CD4-positive, alpha-beta T cell (primary cell): ENCODE results near the gene MX2. TPM values are rescaled to one million over a fixed set of nuclear protein-coding genes. Genes with fewer than 3 reads are reported as not detected.
"Not testable (repeated sequence)": the region's sequence is repeated elsewhere in the genome, so short reads cannot be mapped to it uniquely, and the experiment has no call there.

Experiments
- ATAC-seq: fragments of 200-7000 bp; cut with Tn5 transposase; one replicate; pipeline ENCODE4 v1.10.0; 2022; ENCODE audit warnings: mild to moderate bottlenecking; ENCODE audit not compliant: poor library complexity
- CTCF ChIA-PET: fragments of 350-600 bp; sonication (Branson Sonifier 250); formaldehyde crosslinking; loops from one replicate; lab custom pipeline; 2021; ENCODE audit warnings: antibody characterized with exemption, inconsistent platforms; lab: Charles Lee
- POLR2A ChIA-PET: fragments of 350-600 bp; sonication (Branson Sonifier 250); formaldehyde crosslinking; loops from one replicate; lab custom pipeline; 2021; ENCODE audit warnings: antibody characterized with exemption, inconsistent platforms; lab: Charles Lee
- DNase-seq, 14 experiments: peaks; one replicate each; pipeline ENCODE4 v3.0.0-alpha.2; 2013 to 2020; ENCODE audit warnings: mixed read lengths in 2 of 14
- H3K27ac ChIP-seq, 2 donors: one replicate each; pipeline versions ENCODE4 v1.5.1 to v1.7.0; 2013; ENCODE audit warnings: low read length in 2 of 2, low read depth in 1 of 2, mild to moderate bottlenecking in 1 of 2
- H3K27me3 ChIP-seq, 2 experiments: 1 replicate in 1 of 2; 2 replicates in 1 of 2; pipeline versions ENCODE4 v1.6.1 to v1.7.0; 2013; ENCODE audit warnings: low read length in 2 of 2, control low read depth in 1 of 2, mild to moderate bottlenecking in 1 of 2, moderate library complexity in 1 of 2; ENCODE audit not compliant: insufficient read depth in 2 of 2, control insufficient read depth in 1 of 2
- H3K36me3 ChIP-seq: one replicate; pipeline ENCODE4 v1.6.1; 2013; ENCODE audit warnings: low read length, control low read depth; ENCODE audit not compliant: insufficient read depth
- H3K4me1 ChIP-seq: one replicate; pipeline ENCODE4 v1.6.1; 2013; ENCODE audit warnings: low read length, control low read depth; ENCODE audit not compliant: insufficient read depth
- H3K4me3 ChIP-seq: one replicate; pipeline ENCODE4 v1.5.1; 2013; ENCODE audit warnings: mild to moderate bottlenecking, low read length, moderate library complexity
- H3K9me3 ChIP-seq, 2 experiments: 1 replicate in 1 of 2; 2 replicates in 1 of 2; pipeline versions ENCODE4 v1.6.1 to v1.7.0; 2013; ENCODE audit warnings: low read length in 2 of 2, mild to moderate bottlenecking in 2 of 2, control low read depth in 1 of 2, moderate library complexity in 1 of 2; ENCODE audit not compliant: control insufficient read depth in 1 of 2, insufficient read depth in 1 of 2
- H3K27ac Mint-ChIP-seq: one replicate; pipeline ENCODE4 v1.8.0; 2020; ENCODE audit warnings: mixed read lengths
- H3K27me3 Mint-ChIP-seq: one replicate; pipeline ENCODE4 v1.8.0; 2021; ENCODE audit warnings: mixed read lengths
- H3K36me3 Mint-ChIP-seq: one replicate; pipeline ENCODE4 v1.8.0; 2021; ENCODE audit warnings: low read depth, mixed read lengths
- H3K4me1 Mint-ChIP-seq: one replicate; pipeline ENCODE4 v1.8.0; 2021; ENCODE audit warnings: low read depth, mixed read lengths
- H3K4me3 Mint-ChIP-seq: one replicate; pipeline ENCODE4 v1.8.0; 2020; ENCODE audit warnings: mild to moderate bottlenecking, mixed read lengths
- H3K9me3 Mint-ChIP-seq: one replicate; pipeline ENCODE4 v1.8.0; 2020; ENCODE audit warnings: mixed read lengths
- intact Hi-C, 2 experiments: fragments of 100-400 bp; cut with DNase I in 1 of 2; cut with micrococcal nuclease in 1 of 2; formaldehyde crosslinking; loops; one replicate each; pipeline versions ENCODE4 v1.15.1 to v1.9.0; 2023 to 2025; cut with DNase I, micrococcal nuclease
- total RNA-seq, 174 experiments: library from RNA in 2 of 174; stranded (reverse) in 2 of 174; gene quantifications; one replicate each; pipeline ENCODE4 v1.2.3 and lab custom pipeline; 2021 to 2026
- TF ChIP-seq, protein P1 (sequence below): fragments of 200-600 bp; IDR thresholded peaks from one replicate; pipeline ENCODE4 v1.8.0; 2022; ENCODE audit warnings: antibody characterized with exemption, mild to moderate bottlenecking

The MX2 gene
- total RNA-seq, 2 experiments from 2014 or later, result 77.8 to 87.1 TPM

DNA sequence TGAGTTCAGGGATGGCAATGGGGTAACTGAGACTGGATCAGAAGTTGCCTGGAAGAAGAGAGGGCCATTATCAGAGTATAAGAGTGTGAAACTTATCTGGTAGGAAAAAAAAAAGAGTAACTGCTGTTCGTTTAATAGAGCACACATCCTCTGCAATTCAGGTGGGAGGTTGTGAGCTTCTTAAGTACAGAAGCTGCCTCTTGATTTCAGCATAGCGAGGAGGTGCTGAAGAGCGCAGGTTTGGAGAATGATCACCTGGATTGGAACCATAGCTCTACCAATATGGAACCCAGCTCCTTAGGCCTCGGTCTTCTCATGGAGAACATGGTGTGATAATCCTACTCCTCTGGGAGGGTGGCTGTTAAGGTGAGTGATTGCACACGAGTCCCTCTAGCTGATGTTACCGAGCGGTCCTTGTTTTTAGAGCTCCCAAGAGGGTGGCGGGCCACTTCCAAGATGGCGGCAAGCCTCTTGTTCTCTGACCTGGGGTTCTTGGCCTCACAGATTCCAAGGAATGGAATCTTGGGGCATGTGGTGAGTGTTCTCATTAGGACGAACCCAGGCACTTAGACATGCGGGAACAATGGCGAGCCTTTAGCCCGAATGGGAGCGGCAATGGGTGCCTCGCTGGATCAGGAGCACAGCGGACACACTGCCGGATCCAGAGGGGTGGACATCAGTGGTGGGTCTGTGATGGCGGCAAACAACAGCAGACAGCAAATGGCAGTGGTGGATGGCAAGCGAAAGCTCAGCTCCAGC lies 60.9 kb downstream of the MX2 start:
- H3K36me3 ChIP-seq, result no peaks in the 10 kb centered on the region
- intact Hi-C loops, result no loop called here
- Mint-ChIP-seq H3K9me3 (no peaks in the 10 kb centered on the region), H3K27ac (peak overlapping the region; percentile 95), H3K4me1 (peaks cover 64% of the 10 kb centered on the region), H3K4me3 (peak overlapping the region; percentile 84), H3K27me3 (no peaks in the 10 kb centered on the region), H3K36me3 (peaks cover 13% of the 10 kb centered on the region)
- peaks cover 39% of the 10 kb centered on the region for H3K4me1 ChIP-seq
- ChIA-PET POLR2A (interaction anchor here (5.5 to 6.1 kb wide), 2 partner anchors 53 to 61 kb away, joined by 76 to 87 read pairs; partner anchors contain the start of gene MX2), CTCF (no interaction called here)
- H3K9me3 ChIP-seq, result no peaks in the 10 kb centered on the region
- TF ChIP-seq, protein P1, sequence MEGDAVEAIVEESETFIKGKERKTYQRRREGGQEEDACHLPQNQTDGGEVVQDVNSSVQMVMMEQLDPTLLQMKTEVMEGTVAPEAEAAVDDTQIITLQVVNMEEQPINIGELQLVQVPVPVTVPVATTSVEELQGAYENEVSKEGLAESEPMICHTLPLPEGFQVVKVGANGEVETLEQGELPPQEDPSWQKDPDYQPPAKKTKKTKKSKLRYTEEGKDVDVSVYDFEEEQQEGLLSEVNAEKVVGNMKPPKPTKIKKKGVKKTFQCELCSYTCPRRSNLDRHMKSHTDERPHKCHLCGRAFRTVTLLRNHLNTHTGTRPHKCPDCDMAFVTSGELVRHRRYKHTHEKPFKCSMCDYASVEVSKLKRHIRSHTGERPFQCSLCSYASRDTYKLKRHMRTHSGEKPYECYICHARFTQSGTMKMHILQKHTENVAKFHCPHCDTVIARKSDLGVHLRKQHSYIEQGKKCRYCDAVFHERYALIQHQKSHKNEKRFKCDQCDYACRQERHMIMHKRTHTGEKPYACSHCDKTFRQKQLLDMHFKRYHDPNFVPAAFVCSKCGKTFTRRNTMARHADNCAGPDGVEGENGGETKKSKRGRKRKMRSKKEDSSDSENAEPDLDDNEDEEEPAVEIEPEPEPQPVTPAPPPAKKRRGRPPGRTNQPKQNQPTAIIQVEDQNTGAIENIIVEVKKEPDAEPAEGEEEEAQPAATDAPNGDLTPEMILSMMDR, result no peak
- DNase-seq, result peak in 1 of 14 experiments; percentile 31
- no peak overlapping the region for H3K4me3 ChIP-seq
- H3K27ac ChIP-seq, result no peak overlapping the region
- no peaks in the 10 kb centered on the region for H3K27me3 ChIP-seq
- no peak for ATAC-seq

DNA sequence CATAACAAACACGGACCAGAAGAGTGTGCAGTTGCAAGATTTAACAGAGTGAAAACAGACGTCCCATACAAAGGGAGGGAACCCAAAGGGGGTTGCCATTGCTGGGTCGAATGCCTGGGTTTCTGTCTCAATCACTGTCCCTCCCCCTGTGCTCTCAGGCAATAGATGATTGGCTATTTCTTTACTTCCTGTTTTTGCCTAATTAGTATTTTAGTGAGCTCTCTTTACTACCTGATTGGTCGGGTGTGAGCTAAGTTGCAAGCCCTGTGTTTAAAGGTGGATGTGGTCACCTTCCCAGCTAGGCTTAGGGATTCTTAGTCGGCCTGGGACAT lies 61.4 kb downstream of the MX2 start:
- CTCF ChIA-PET, ATAC-seq, H3K36me3 ChIP-seq, H3K27me3 ChIP-seq, H3K9me3 Mint-ChIP-seq, H3K27ac ChIP-seq, H3K27me3 Mint-ChIP-seq, intact Hi-C loops, H3K9me3 ChIP-seq, H3K4me3 ChIP-seq: not testable (repeated sequence)
- DNase-seq, result peak in 3 of 14 experiments; percentile 18 to 31 (median 21)
- Mint-ChIP-seq H3K36me3 (peaks cover 18% of the 10 kb centered on the region), H3K4me1 (peaks cover 69% of the 10 kb centered on the region), H3K4me3 (peak overlapping the region; percentile 84), H3K27ac (peak overlapping the region; percentile 95)
- peaks cover 40% of the 10 kb centered on the region for H3K4me1 ChIP-seq
- POLR2A ChIA-PET, result interaction anchor here (1.6 to 6.1 kb wide), 3 partner anchors 12 to 61 kb away, joined by 4 to 87 read pairs (median 76); partner anchors contain the start of gene MX2

DNA sequence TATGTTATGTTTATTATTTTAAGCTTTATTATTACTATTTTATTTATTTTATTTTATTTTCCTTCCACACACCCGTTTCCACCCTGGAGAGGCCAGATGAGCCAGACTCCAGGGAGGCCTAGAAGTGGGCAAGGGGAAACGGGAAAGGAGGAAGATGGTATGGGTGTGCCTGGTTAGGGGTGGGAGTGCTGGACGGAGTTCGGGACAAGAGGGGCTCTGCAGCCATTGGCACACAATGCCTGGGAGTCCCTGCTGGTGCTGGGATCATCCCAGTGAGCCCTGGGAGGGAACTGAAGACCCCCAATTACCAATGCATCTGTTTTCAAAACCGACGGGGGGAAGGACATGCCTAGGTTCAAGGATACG lies 63.7 kb downstream of the MX2 start:
- H3K27ac Mint-ChIP-seq, result peak overlapping the region; percentile 95
- TF ChIP-seq, protein P1, result no peak
- Histone ChIP-seq H3K27ac (peak overlapping the region; percentile 30 to 62), H3K9me3 (no peaks in the 10 kb centered on the region), H3K27me3 (no peaks in the 10 kb centered on the region), H3K36me3 (peaks cover 19% of the 10 kb centered on the region), H3K4me1 (peaks cover 31% of the 10 kb centered on the region), H3K4me3 (peak overlapping the region; percentile 96)
- no peaks in the 10 kb centered on the region for H3K9me3 Mint-ChIP-seq
- intact Hi-C loops, result no loop called here
- ChIA-PET POLR2A (interaction anchor here (0.6 to 6.1 kb wide), 16 partner anchors 8 to 143 kb away, joined by 3 to 87 read pairs (median 4); partner anchors contain the start of gene MX2), CTCF (interaction anchor here (4.7 kb wide), 1 partner anchor 142 kb away, joined by 16 read pairs; no protein-coding TSS in a partner anchor)
- ATAC-seq (no peak), DNase-seq (no peak)
- H3K4me1 Mint-ChIP-seq, result peaks cover 74% of the 10 kb centered on the region
- H3K36me3 Mint-ChIP-seq, result peaks cover 38% of the 10 kb centered on the region
- no peaks in the 10 kb centered on the region for H3K27me3 Mint-ChIP-seq
- H3K4me3 Mint-ChIP-seq, result peak overlapping the region; percentile 99
